Effector memory CD8-positive, alpha-beta T cell (primary cell): ENCODE data around the gene TACR1.

ENCODE experiments used
- ATAC-seq: fragments of 150-1000 bp; cut with Tn5 transposase; replicated peaks from 2 replicates; pipeline ENCODE4 v1.10.0; 2021; ENCODE audit warnings: mild to moderate bottlenecking, moderate library complexity
- DNase-seq, 3 experiments: peaks; one replicate each; pipeline ENCODE4 v3.0.0; 2021
- H3K27ac Mint-ChIP-seq, 2 donors: one replicate each; pipeline ENCODE4 v1.8.0; 2022; ENCODE audit warnings: mild to moderate bottlenecking in 2 of 2, mixed read lengths in 2 of 2, moderate library complexity in 2 of 2
- H3K27me3 Mint-ChIP-seq, 2 donors: one replicate each; pipeline ENCODE4 v1.8.0; 2022; ENCODE audit warnings: mixed read lengths in 2 of 2
- H3K36me3 Mint-ChIP-seq: one replicate; pipeline ENCODE4 v1.8.0; 2022; ENCODE audit warnings: mild to moderate bottlenecking, moderate library complexity, mixed read lengths; ENCODE audit not compliant: insufficient read depth
- H3K4me1 Mint-ChIP-seq, 2 donors: one replicate each; pipeline ENCODE4 v1.8.0; 2022; ENCODE audit warnings: low read depth in 2 of 2, mixed read lengths in 2 of 2
- H3K4me3 Mint-ChIP-seq, 2 donors: one replicate each; pipeline ENCODE4 v1.8.0; 2022; ENCODE audit warnings: mild to moderate bottlenecking in 2 of 2, mixed read lengths in 2 of 2, moderate library complexity in 2 of 2
- H3K9me3 Mint-ChIP-seq, 2 donors: one replicate each; pipeline ENCODE4 v1.8.0; 2022; ENCODE audit warnings: mixed read lengths in 2 of 2

The TACR1 gene

DNA sequence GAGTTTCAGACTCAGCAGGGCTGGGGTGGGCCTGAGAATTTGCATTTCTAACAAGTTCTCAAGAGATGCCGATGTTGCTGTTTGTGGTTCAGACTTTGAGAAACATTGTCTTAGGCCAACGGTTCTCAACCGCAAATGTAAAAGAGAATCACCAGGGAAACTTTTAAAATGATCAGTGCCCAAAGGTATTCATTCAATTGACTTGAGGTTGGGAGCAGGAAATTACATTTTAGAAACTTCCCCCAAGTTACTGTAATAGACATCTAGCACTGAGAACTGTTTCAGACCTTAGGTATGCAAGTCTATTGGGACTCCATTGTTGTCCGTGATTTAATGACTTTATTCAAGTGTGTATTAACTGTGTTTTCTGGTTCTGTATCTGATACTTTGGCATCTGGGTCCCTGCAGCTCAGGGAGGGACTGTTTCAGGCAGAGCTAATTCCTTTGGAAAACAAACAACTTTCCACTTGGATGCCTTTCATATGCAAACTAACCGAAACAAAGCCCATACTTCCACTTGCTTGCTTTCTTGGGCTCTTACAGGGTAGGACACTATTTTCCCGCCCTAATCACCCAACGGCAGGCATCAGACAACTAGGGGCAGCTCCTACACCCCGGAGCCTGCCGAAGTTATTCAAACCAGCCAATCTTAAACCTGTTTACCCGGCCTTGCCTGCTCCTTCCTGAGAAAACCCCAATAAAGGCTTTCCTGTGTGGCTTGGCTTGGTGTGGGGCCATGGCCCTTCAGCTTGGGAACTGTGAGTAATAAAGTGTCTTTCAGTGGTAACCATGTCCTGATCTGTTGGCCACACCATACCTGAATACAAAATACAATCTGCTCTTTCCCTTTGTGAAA is 143.3 kb downstream of the TACR1 start:
- ATAC-seq, result no peak
- H3K27ac Mint-ChIP-seq, result no peak overlapping the region
- H3K4me1 Mint-ChIP-seq, result peaks cover 0 to 4% of the 10 kb centered on the region in 2 donors
- no peaks in the 10 kb centered on the region for H3K27me3 Mint-ChIP-seq
- no peak for DNase-seq
- H3K9me3 Mint-ChIP-seq, result no peaks in the 10 kb centered on the region
- H3K36me3 Mint-ChIP-seq, result no peaks in the 10 kb centered on the region
- no peak overlapping the region for H3K4me3 Mint-ChIP-seq

- Mint-ChIP-seq H3K27me3 (no peaks in the 10 kb centered on the region), H3K36me3 (no peaks in the 10 kb centered on the region), H3K4me1 (no peaks in the 10 kb centered on the region), H3K9me3 (no peaks in the 10 kb centered on the region), H3K27ac (no peak overlapping the region), H3K4me3 (no peak overlapping the region)
- ATAC-seq (no peak), DNase-seq (no peak)
Observed at GRCh38 chr2:75055142-75055819, 144.0 kb downstream of the TACR1 start.

- Mint-ChIP-seq H3K27ac (no peak overlapping the region), H3K4me1 (no peaks in the 10 kb centered on the region), H3K4me3 (no peak overlapping the region), H3K27me3 (no peaks in the 10 kb centered on the region), H3K36me3 (no peaks in the 10 kb centered on the region), H3K9me3 (no peaks in the 10 kb centered on the region)
- DNase-seq (no peak), ATAC-seq (no peak)
Observed at GRCh38 chr2:75054296-75054695, 145.0 kb downstream of the TACR1 start.

DNA sequence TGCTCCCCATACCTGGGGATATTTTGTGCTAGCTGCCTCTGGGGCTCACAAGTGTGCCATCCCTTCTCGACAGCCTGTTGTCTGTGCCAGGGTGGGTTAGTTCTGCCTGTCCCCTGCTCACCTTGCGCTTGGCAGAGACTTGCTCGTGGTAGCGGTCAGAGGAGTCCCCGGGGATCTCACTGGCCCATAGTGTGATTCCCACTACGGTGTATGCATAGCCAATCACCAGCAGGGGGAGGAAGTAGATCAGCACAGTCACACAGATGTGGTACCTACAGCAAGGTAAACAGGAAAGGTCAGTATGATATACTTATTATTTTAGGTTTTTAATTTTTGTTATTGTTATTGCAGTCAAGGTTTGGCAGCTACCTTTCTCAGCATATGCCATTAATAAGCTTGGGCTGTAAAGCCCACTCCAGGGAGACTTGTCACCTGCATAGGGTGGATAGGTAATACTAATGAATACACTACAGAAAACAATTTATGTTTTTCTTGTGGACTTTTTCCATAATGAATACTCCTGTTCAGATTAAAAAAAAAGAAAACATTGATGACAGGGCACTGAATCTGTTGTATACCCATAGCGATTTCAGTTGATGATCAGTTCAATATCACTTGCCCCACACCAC is 145.7 kb downstream of the TACR1 start:
- Mint-ChIP-seq H3K9me3 (no peaks in the 10 kb centered on the region), H3K4me3 (no peak overlapping the region), H3K27ac (no peak overlapping the region), H3K27me3 (no peaks in the 10 kb centered on the region), H3K36me3 (no peaks in the 10 kb centered on the region), H3K4me1 (no peaks in the 10 kb centered on the region)
- ATAC-seq, result no peak
- DNase-seq, result no peak

GRCh38 chr2:75047992-75048625 is 151.2 kb downstream of the TACR1 start:
- Mint-ChIP-seq H3K27me3 (no peaks in the 10 kb centered on the region), H3K9me3 (no peaks in the 10 kb centered on the region), H3K27ac (no peak overlapping the region), H3K36me3 (no peaks in the 10 kb centered on the region), H3K4me3 (no peak overlapping the region), H3K4me1 (no peaks in the 10 kb centered on the region)
- ATAC-seq (no peak), DNase-seq (no peak)

GRCh38 chr2:75047189-75047991 is 151.9 kb downstream of the TACR1 start:
- Mint-ChIP-seq H3K4me3 (no peak overlapping the region), H3K27me3 (no peaks in the 10 kb centered on the region), H3K27ac (no peak overlapping the region), H3K9me3 (no peaks in the 10 kb centered on the region), H3K36me3 (no peaks in the 10 kb centered on the region), H3K4me1 (no peaks in the 10 kb centered on the region)
- no peak for DNase-seq
- no peak for ATAC-seq

DNA sequence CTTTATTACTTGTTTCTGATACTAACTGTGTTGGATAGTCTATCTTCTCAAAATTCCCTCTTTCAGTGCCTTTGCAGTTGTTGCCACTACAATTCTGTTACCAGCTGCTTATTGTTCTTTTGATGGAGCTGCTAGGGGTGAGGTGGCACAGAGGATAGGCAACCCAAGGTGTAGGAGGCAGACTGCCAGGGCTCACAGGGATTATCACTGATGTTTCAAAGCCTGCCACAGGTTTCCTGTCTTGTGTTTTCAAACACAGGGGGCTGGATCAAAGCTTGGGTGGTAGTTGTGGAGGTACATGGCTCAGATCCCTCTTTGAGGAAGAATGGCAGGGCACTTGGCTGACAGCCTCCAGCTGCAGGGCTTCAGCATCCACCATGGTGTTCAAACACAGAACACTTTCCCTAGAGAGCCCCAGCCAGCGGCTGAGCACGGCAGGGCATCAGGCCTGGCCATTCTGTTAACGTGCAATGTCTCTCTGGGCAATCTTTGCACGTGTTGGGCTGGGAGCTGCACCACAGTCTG is 153.7 kb downstream of the TACR1 start:
- H3K4me3 Mint-ChIP-seq, result no peak overlapping the region
- no peak for DNase-seq
- H3K36me3 Mint-ChIP-seq, result no peaks in the 10 kb centered on the region
- no peak overlapping the region for H3K27ac Mint-ChIP-seq
- no peaks in the 10 kb centered on the region for H3K4me1 Mint-ChIP-seq
- ATAC-seq, result no peak
- H3K9me3 Mint-ChIP-seq, result no peaks in the 10 kb centered on the region
- H3K27me3 Mint-ChIP-seq, result no peaks in the 10 kb centered on the region

DNA sequence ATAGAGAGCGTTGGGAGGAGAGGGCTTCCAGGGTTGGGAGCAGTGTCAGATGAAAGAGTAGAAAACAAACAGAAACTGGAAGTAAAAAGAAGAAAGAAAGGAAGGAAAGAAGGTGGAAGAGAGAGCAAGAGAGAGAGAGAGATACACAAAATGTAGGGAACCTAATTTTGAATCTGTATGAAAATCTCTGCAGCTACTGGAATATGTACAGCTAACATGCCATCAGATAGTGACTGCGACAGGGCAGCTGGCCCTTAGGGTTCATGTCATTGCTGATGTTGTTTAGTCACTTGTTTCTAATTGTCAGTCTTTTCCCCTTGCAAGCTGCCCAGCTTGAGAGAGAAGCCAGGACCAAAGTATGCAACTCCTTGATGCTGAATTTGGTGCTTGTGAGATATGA is 155.0 kb downstream of the TACR1 start:
- Mint-ChIP-seq H3K9me3 (no peaks in the 10 kb centered on the region), H3K4me3 (no peak overlapping the region), H3K27ac (no peak overlapping the region)

DNA sequence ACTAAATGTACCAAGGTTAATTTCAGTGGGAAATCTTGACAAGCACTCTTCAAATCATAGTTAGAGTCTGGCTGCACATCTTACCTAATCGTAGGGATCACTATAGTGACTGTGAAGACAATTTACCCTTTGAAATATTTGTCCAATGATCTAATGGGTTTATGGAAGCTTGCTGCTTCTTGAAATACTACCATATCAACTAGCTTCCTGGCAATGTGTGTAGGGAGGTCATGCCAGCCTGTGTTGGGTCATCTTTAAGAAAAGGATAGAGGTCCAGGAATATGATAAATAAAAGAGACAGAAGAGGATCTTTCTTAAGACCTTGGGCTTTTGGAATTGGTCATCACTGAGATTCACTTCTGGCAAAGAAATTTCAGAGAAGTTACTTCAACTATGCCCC is 156.5 kb downstream of the TACR1 start:
- DNase-seq (no peak), ATAC-seq (no peak)
- Mint-ChIP-seq H3K27me3 (no peaks in the 10 kb centered on the region), H3K4me3 (no peak overlapping the region), H3K27ac (no peak overlapping the region), H3K36me3 (no peaks in the 10 kb centered on the region), H3K9me3 (no peaks in the 10 kb centered on the region), H3K4me1 (no peaks in the 10 kb centered on the region)

More for the DNA sequence above, 155.0 kb downstream of the TACR1 start:
- Mint-ChIP-seq H3K36me3 (no peaks in the 10 kb centered on the region), H3K4me1 (no peaks in the 10 kb centered on the region), H3K27me3 (no peaks in the 10 kb centered on the region)
- ATAC-seq (no peak), DNase-seq (no peak)

DNA sequence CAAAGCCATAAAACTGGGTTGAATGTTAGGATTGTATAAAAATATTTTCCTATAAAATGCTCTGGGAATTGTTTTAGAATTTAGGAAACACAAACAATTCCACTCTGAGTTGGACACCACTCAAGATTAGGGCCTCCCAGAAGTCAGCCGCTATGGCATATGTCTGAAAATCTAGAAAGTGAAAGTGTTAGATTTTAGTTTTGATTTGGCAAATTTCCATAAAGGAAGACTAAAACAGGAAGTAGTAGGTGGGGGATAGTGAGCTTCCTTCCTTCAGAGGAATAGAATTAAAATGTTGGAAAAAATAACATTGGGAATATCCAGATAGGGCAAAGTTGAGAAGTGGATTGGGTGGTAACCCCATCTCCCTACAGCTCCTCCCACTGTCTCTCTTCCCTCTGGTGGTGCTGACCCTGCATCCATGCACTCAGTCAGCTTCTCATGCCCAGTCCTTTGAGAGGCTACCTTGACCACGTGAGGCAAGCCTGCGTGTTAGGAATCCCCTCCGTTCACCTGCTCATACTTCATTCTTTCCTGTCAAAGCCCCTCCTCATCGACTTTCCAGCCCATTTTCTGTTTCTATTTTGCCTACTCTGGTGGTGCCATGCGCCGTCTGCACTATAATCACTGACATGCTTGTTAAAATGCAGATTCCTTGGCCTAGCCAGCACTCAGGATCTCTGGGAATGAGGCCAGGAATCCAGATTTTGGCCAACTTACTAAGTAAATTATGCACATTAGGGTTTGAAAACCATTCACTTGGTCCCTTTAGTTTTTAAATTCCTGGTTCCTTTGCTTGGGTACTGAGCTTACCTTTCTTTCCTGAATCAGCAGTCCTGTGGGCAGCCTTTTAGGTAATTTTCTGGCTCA is 157.4 kb downstream of the TACR1 start:
- H3K4me3 Mint-ChIP-seq, result no peak overlapping the region
- H3K36me3 Mint-ChIP-seq, result no peaks in the 10 kb centered on the region

GRCh38 chr2:75041226-75041625 is 158.1 kb downstream of the TACR1 start:
- no peak overlapping the region for H3K27ac Mint-ChIP-seq
- H3K27me3 Mint-ChIP-seq, result no peaks in the 10 kb centered on the region
- H3K4me3 Mint-ChIP-seq, result no peak overlapping the region
- ATAC-seq (no peak), DNase-seq (no peak)
- no peaks in the 10 kb centered on the region for H3K4me1 Mint-ChIP-seq
- H3K36me3 Mint-ChIP-seq, result no peaks in the 10 kb centered on the region
- H3K9me3 Mint-ChIP-seq, result no peaks in the 10 kb centered on the region

More for the DNA sequence above, 157.4 kb downstream of the TACR1 start:
- ATAC-seq (no peak), DNase-seq (no peak)
- no peaks in the 10 kb centered on the region for H3K27me3 Mint-ChIP-seq
- no peaks in the 10 kb centered on the region for H3K4me1 Mint-ChIP-seq
- H3K27ac Mint-ChIP-seq, result no peak overlapping the region
- no peaks in the 10 kb centered on the region for H3K9me3 Mint-ChIP-seq
